B cell (primary cell): ENCODE data around the gene DPYD. TPM values are rescaled to one million over a fixed set of nuclear protein-coding genes. Genes with fewer than 3 reads are reported as not detected.
A peak's percentile ranks its signal among the peaks of the same experiment; 100 is the strongest.
"Not testable (repeated sequence)": the region's sequence is repeated elsewhere in the genome, so short reads cannot be mapped to it uniquely, and the experiment has no call there.

Experiments used
- ATAC-seq: fragments of 200-7000 bp; cut with Tn5 transposase; one replicate; pipeline ENCODE4 v1.10.0; 2021; ENCODE audit warnings: low read depth, mild to moderate bottlenecking, moderate number of reproducible peaks, moderate library complexity
- CTCF ChIA-PET: fragments of 350-600 bp; sonication (Branson Sonifier 250); formaldehyde crosslinking; loops from one replicate; lab custom pipeline; 2021; ENCODE audit warnings: antibody characterized with exemption, inconsistent platforms; lab: Charles Lee
- POLR2A ChIA-PET: fragments of 350-600 bp; sonication (Branson Sonifier 250); formaldehyde crosslinking; loops from one replicate; lab custom pipeline; 2021; ENCODE audit warnings: antibody characterized with exemption; lab: Charles Lee
- DNase-seq: peaks from one replicate; pipeline ENCODE4 v3.0.0; 2013
- H2AFZ ChIP-seq: 2 replicates; pipeline ENCODE4 v1.6.1; 2012; ENCODE audit warnings: mild to moderate bottlenecking, low read depth, low read length; ENCODE audit not compliant: insufficient read depth, poor library complexity, severe bottlenecking
- H3K27ac ChIP-seq, 2 donors: 1 replicate in 1 of 2; 2 replicates in 1 of 2; pipeline ENCODE4 v1.5.1; 2012 to 2013; ENCODE audit warnings: low read length in 2 of 2, mild to moderate bottlenecking in 2 of 2, moderate library complexity in 1 of 2
- H3K27me3 ChIP-seq, 4 experiments: fragments of 200-600 bp in 1 of 4; sonication (generic) in 1 of 4; replicated peaks in 1 of 4; 1 replicate in 2 of 4; 2 replicates in 2 of 4; pipeline versions ENCODE4 v1.6.1 to v1.7.0; 2013 to 2016; ENCODE audit warnings: low read length in 3 of 4, mild to moderate bottlenecking in 2 of 4, mixed read lengths in 1 of 4, moderate library complexity in 1 of 4; ENCODE audit not compliant: insufficient read depth in 4 of 4, control insufficient read depth in 3 of 4; ENCODE audit errors: control extremely low read depth in 1 of 4
- H3K36me3 ChIP-seq, 2 experiments: replicated peaks in 1 of 2; 1 replicate in 1 of 2; 2 replicates in 1 of 2; pipeline versions ENCODE4 v1.6.1 to v1.7.1; 2013; ENCODE audit warnings: low read length in 1 of 2; ENCODE audit not compliant: insufficient read depth in 2 of 2, control insufficient read depth in 1 of 2; ENCODE audit errors: control extremely low read depth in 1 of 2, extremely low read depth in 1 of 2
- H3K4me1 ChIP-seq, 2 donors: fragments of 200-600 bp in 1 of 2; sonication (generic) in 1 of 2; 1 replicate in 1 of 2; 2 replicates in 1 of 2; pipeline versions ENCODE4 v1.5.1 to v1.6.1; 2013 to 2017; ENCODE audit warnings: low read length in 2 of 2; ENCODE audit not compliant: control insufficient read depth in 2 of 2, insufficient read depth in 2 of 2
- H3K4me2 ChIP-seq: replicated peaks from 2 replicates; pipeline ENCODE3; 2012; ENCODE audit warnings: mild to moderate bottlenecking, low read depth, low read length; ENCODE audit not compliant: poor library complexity, severe bottlenecking
- H3K4me3 ChIP-seq, 5 experiments: fragments of 200-600 bp in 1 of 5; sonication (generic) in 1 of 5; 1 replicate in 3 of 5; 2 replicates in 2 of 5; pipeline versions ENCODE4 v1.5.1 to v1.7.0; 2011 to 2016; ENCODE audit warnings: low read length in 4 of 5, mild to moderate bottlenecking in 4 of 5, low read depth in 2 of 5, control low read depth in 1 of 5, moderate library complexity in 1 of 5; ENCODE audit not compliant: insufficient read depth in 1 of 5; ENCODE audit errors: control extremely low read depth in 1 of 5, extremely low read depth in 1 of 5
- H3K79me2 ChIP-seq: fragments of 200-600 bp; sonication (generic); one replicate; pipeline ENCODE4 v1.6.0; 2016; ENCODE audit warnings: low read length; ENCODE audit not compliant: control insufficient read depth, insufficient read depth
- H3K9ac ChIP-seq: fragments of 200-600 bp; sonication (generic); 2 replicates; pipeline ENCODE4 v1.6.1; 2017; ENCODE audit warnings: mild to moderate bottlenecking, low read length, moderate library complexity
- H3K9me3 ChIP-seq, 3 donors: one replicate each; pipeline versions ENCODE4 v1.6.1 to v1.7.1; 2013; ENCODE audit warnings: low read length in 2 of 3; ENCODE audit not compliant: control insufficient read depth in 2 of 3, insufficient read depth in 1 of 3; ENCODE audit errors: control extremely low read depth in 1 of 3
- H4K20me1 ChIP-seq: 2 replicates; pipeline ENCODE4 v1.6.0; 2012; ENCODE audit warnings: mild to moderate bottlenecking, low read length; ENCODE audit not compliant: insufficient read depth, control insufficient read depth, poor library complexity, severe bottlenecking
- H3K27ac Mint-ChIP-seq: one replicate; pipeline ENCODE4 v1.8.0; 2021; ENCODE audit warnings: mixed read lengths
- H3K27me3 Mint-ChIP-seq: one replicate; pipeline ENCODE4 v1.8.0; 2021; ENCODE audit warnings: mixed read lengths
- H3K4me1 Mint-ChIP-seq: one replicate; pipeline ENCODE4 v1.8.0; 2021; ENCODE audit warnings: mixed read lengths
- H3K4me3 Mint-ChIP-seq: one replicate; pipeline ENCODE4 v1.8.0; 2021; ENCODE audit warnings: mixed read lengths
- H3K9me3 Mint-ChIP-seq: one replicate; pipeline ENCODE4 v1.8.0; 2022; ENCODE audit warnings: mixed read lengths; ENCODE audit not compliant: insufficient read depth
- EZH2 ChIP-seq: IDR thresholded peaks from 2 replicates; pipeline ENCODE4 v1.6.1; 2012; ENCODE audit warnings: borderline replicate concordance, low read depth, mild to moderate bottlenecking, moderate library complexity, low read length; ENCODE audit not compliant: insufficient read depth, poor library complexity, severe bottlenecking
- WGBS: methylation state at CpG from one replicate; pipeline ENCODE4 v1.1.5; 2013; ENCODE audit warnings: missing lambda C conversion rate; ENCODE audit not compliant: insufficient coverage; 5-methylcytosine and 5-hydroxymethylcytosine counted together
- intact Hi-C: fragments of 100-400 bp; cut with micrococcal nuclease; formaldehyde crosslinking; loops from one replicate; pipeline ENCODE4 v1.10.0; 2022
- polyA plus RNA-seq: library from polyadenylated mRNA; depleted of rRNA; stranded (reverse); fragments of >200 nt; gene quantifications from 2 replicates; pipeline ENCODE4 v1.2.3, GENCODE V29; 2012
- total RNA-seq, 2 donors: library from RNA; stranded (reverse); fragments of 120-200 nt in 1 of 2; gene quantifications; 1 replicate in 1 of 2; 2 replicates in 1 of 2; pipeline versions ENCODE4 v1.2.3 to v1.2.4, GENCODE V29; 2013 to 2022
- TF ChIP-seq, protein P1 (sequence below): fragments of 200-600 bp; IDR thresholded peaks from one replicate; pipeline ENCODE4 v1.8.0; 2022; ENCODE audit warnings: antibody characterized with exemption, mild to moderate bottlenecking

The DPYD gene
- total and polyA plus RNA-seq, 2 donors (not counting 1 experiment from before 2014, with no cell fraction given): 4.2 to 19.0 TPM

DNA sequence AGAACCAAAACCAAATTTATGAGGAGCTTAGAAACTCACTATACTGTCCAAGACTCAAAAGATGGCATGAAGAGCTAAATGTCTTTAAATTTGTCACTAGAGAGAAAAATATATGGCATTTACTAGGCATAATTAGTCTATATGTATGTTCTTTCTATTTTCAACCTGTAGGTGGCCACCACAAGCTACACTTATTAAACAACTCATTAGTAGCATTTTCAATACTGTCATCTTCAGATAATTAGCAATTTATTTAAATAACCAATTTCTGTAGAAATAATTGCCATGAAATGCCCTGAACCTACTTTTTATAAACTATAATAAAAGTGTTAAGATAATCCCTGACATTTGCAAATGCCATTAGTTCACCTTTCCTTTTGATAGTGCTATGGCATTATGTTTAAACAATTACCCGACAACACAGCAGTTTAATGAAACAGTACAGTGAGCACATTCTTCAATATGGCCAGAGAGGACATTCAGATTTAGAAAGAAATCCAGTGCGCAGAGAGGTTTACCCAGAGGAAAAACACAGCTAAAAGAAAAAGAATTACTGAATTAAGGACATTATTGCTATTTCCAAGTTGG lies 676.8 kb downstream of the DPYD start:
- peaks cover 0 to 1% (median 0%) of the 10 kb centered on the region in 3 donors for H3K9me3 ChIP-seq
- H3K27ac Mint-ChIP-seq: no peak overlapping the region
- H3K4me2 ChIP-seq: no peak overlapping the region
- H4K20me1 ChIP-seq: no peaks in the 10 kb centered on the region
- no peaks in the 10 kb centered on the region for H3K36me3 ChIP-seq
- TF ChIP-seq, protein P1, sequence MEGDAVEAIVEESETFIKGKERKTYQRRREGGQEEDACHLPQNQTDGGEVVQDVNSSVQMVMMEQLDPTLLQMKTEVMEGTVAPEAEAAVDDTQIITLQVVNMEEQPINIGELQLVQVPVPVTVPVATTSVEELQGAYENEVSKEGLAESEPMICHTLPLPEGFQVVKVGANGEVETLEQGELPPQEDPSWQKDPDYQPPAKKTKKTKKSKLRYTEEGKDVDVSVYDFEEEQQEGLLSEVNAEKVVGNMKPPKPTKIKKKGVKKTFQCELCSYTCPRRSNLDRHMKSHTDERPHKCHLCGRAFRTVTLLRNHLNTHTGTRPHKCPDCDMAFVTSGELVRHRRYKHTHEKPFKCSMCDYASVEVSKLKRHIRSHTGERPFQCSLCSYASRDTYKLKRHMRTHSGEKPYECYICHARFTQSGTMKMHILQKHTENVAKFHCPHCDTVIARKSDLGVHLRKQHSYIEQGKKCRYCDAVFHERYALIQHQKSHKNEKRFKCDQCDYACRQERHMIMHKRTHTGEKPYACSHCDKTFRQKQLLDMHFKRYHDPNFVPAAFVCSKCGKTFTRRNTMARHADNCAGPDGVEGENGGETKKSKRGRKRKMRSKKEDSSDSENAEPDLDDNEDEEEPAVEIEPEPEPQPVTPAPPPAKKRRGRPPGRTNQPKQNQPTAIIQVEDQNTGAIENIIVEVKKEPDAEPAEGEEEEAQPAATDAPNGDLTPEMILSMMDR: peak; percentile 40
- TF ChIP-seq EZH2: no peak
- H3K27me3 ChIP-seq: no peaks in the 10 kb centered on the region
- no peak overlapping the region for H3K9ac ChIP-seq
- ChIA-PET CTCF (interaction anchor here (0.8 to 1.5 kb wide), 2 partner anchors 9 to 807 kb away, joined by 4 to 6 read pairs; no protein-coding TSS in a partner anchor), POLR2A (no interaction called here)
- no peaks in the 10 kb centered on the region for H3K4me1 ChIP-seq
- H2AFZ ChIP-seq: no peak overlapping the region
- ATAC-seq (no peak), DNase-seq (no peak)
- WGBS: no CpG with 5 or more reads among the region's 2 CpGs
- no peak overlapping the region for H3K27ac ChIP-seq
- no peak overlapping the region for H3K4me3 Mint-ChIP-seq
- H3K9me3 Mint-ChIP-seq: no peaks in the 10 kb centered on the region
- H3K27me3 Mint-ChIP-seq: no peaks in the 10 kb centered on the region
- no peak overlapping the region for H3K4me3 ChIP-seq
- intact Hi-C loops: loop anchor here (5.0 kb wide), 1 partner anchor 808 kb away; no protein-coding TSS in a partner anchor
- no peaks in the 10 kb centered on the region for H3K4me1 Mint-ChIP-seq
- no peaks in the 10 kb centered on the region for H3K79me2 ChIP-seq

DNA sequence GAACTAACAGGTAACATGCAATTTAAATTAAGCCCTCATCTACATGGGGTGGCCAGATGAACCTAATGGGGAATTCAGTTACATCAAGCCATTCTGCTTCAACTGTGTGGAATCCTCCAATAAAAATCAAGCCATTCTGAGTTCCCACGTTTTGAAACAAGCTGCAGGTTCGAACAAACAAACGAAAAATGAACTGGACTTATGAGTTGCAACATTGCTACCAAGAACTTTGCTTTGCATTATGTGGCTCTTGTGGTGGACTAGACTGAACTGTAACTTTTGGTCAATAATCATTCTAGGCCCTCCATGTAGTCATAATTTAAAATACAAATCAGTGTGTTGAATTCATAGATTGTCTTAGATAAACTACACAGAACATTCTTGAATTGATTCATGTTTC lies 682.0 kb downstream of the DPYD start:
- Histone ChIP-seq H3K9ac (no peak overlapping the region), H4K20me1 (no peaks in the 10 kb centered on the region), H3K79me2 (no peaks in the 10 kb centered on the region), H3K4me2 (no peak overlapping the region), H3K4me1 (no peaks in the 10 kb centered on the region), H3K36me3 (peaks cover 0 to 3% of the 10 kb centered on the region in 2 experiments), H2AFZ (no peak overlapping the region), H3K27ac (no peak overlapping the region), H3K9me3 (no peaks in the 10 kb centered on the region), H3K4me3 (no peak overlapping the region), H3K27me3 (no peaks in the 10 kb centered on the region)
- ATAC-seq (no peak), DNase-seq (no peak)
- no peak overlapping the region for H3K4me3 Mint-ChIP-seq
- ChIA-PET POLR2A (no interaction called here), CTCF (no interaction called here)
- no peaks in the 10 kb centered on the region for H3K9me3 Mint-ChIP-seq
- 100% methylated on average over 1 of the region's 3 CpGs for WGBS
- no peak overlapping the region for H3K27ac Mint-ChIP-seq
- no peaks in the 10 kb centered on the region for H3K27me3 Mint-ChIP-seq
- intact Hi-C loops: no loop called here
- H3K4me1 Mint-ChIP-seq: no peaks in the 10 kb centered on the region
- TF ChIP-seq EZH2: no peak
- TF ChIP-seq, protein P1: no peak

DNA sequence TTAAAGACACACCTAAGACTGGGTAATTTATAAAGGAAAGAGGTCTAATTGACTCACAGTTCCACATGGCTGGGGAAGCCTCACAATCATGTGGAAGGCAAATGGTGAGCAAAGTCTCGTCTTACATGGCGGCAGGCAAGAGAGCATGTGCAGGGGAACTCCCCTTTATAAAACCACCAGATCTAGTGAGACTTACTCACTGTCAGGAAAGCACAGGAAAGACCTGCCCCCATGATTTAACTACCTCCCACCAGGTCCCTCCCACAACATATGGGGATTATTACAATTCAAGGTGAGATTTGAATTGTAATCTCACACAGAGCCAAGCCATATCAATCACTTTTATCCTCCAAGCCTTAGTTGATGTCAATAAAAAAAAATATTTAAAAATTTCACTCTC lies 689.5 kb downstream of the DPYD start:
- ATAC-seq, POLR2A ChIA-PET, H3K4me1 Mint-ChIP-seq, H3K4me3 ChIP-seq, H3K79me2 ChIP-seq, H3K9me3 Mint-ChIP-seq, H3K4me2 ChIP-seq, H4K20me1 ChIP-seq, H3K27me3 Mint-ChIP-seq, H3K4me3 Mint-ChIP-seq, H3K9ac ChIP-seq, H3K4me1 ChIP-seq, DNase-seq, CTCF ChIA-PET, intact Hi-C loops, H3K27ac Mint-ChIP-seq, H3K9me3 ChIP-seq, H2AFZ ChIP-seq, H3K27me3 ChIP-seq, H3K27ac ChIP-seq: not testable (repeated sequence)
- H3K36me3 ChIP-seq: peaks cover 0 to 11% of the 10 kb centered on the region in 2 experiments
- WGBS: 69% methylated on average over 2 of the region's 2 CpGs
